HepG2 (cell line): ENCODE results near the gene KLHL21. TPM values are rescaled to one million over a fixed set of nuclear protein-coding genes. Genes with fewer than 3 reads are reported as not detected.
A peak's percentile ranks its signal among the peaks of the same experiment; 100 is the strongest.
"Not testable (repeated sequence)": the region's sequence is repeated elsewhere in the genome, so short reads cannot be mapped to it uniquely, and the experiment has no call there.

Experiments
- ATAC-seq: fragments of 200-7000 bp; cut with Tn5 transposase; 3 replicates; pipeline ENCODE4 v1.9.1; 2020; ENCODE audit warnings: mild to moderate bottlenecking, moderate library complexity
- BruUV-seq: library from RNA; stranded (reverse); fragments of 400-500 nt; replicated peaks from 2 replicates; lab custom pipeline; 2021; lab: Mats Ljungman, UMichigan
- CTCF ChIA-PET: fragments of 300-600 bp; formaldehyde crosslinking; extraction: SDS; loops from one replicate; lab custom pipeline; 2021; ENCODE audit warnings: low total read pairs, inconsistent platforms, low intra/inter-chr PET ratio; lab: Yijun Ruan, JAX
- POLR2A ChIA-PET: fragments of 350-600 bp; sonication (Branson Sonifier 250); formaldehyde crosslinking; loops from one replicate; lab custom pipeline; 2020; ENCODE audit warnings: antibody characterized with exemption, inconsistent platforms; lab: Yijun Ruan, JAX
- DNase-seq: peaks from one replicate; pipeline ENCODE4 v3.0.0-alpha.2; 2015; ENCODE audit warnings: low spot score
- FAIRE-seq: peaks from 3 replicates; lab custom pipeline; 2011; peaks lifted over from hg19 to GRCh38; lab: Jason Lieb, UNC
- H2AFZ ChIP-seq: one replicate; pipeline ENCODE4 v1.6.1; 2011; ENCODE audit warnings: low read length, inconsistent platforms
- H3K27ac ChIP-seq: fragments of 300-600 bp; 3 replicates; pipeline ENCODE4 v1.8.0; 2011; ENCODE audit warnings: mixed run types, mild to moderate bottlenecking, mixed read lengths, low read length, inconsistent platforms; ENCODE audit not compliant: insufficient read depth; ENCODE audit errors: extremely low read length
- H3K27me3 ChIP-seq, 2 experiments: fragments of 200-600 bp in 1 of 2; 2 replicates in 1 of 2; 3 replicates in 1 of 2; pipeline versions ENCODE4 v1.6.0 to v1.8.0; 2011; ENCODE audit warnings: low read length in 2 of 2, mild to moderate bottlenecking in 2 of 2, moderate library complexity in 2 of 2, inconsistent platforms in 1 of 2; ENCODE audit not compliant: insufficient read depth in 2 of 2, control insufficient read depth in 1 of 2
- H3K36me3 ChIP-seq, 2 experiments: fragments of 200-600 bp in 1 of 2; replicated peaks in 1 of 2; 2 replicates in 1 of 2; 3 replicates in 1 of 2; pipeline versions ENCODE4 v1.5.1 to v1.8.0; 2011; ENCODE audit warnings: low read length in 2 of 2, inconsistent platforms in 1 of 2; ENCODE audit not compliant: insufficient read depth in 2 of 2, control insufficient read depth in 1 of 2
- H3K4me1 ChIP-seq: 2 replicates; pipeline ENCODE4 v1.5.1; 2012; ENCODE audit warnings: low read length, inconsistent platforms; ENCODE audit not compliant: insufficient read depth
- H3K4me2 ChIP-seq: 2 replicates; pipeline ENCODE4 v1.6.0; 2011; ENCODE audit warnings: low read depth, low read length, inconsistent platforms
- H3K4me3 ChIP-seq, 3 experiments: fragments of 200-600 bp in 1 of 3; sonication (generic), shearing (Covaris generic) in 1 of 3; replicated peaks in 1 of 3; 2 replicates each; pipeline ENCODE4 v1.5.1; 2011 to 2016; ENCODE audit warnings: low read length in 3 of 3, inconsistent platforms in 2 of 3, low read depth in 2 of 3, mild to moderate bottlenecking in 2 of 3, control low read depth in 1 of 3, mixed read lengths in 1 of 3; ENCODE audit not compliant: insufficient read depth in 1 of 3
- H3K79me2 ChIP-seq: one replicate; pipeline ENCODE4 v1.6.1; 2011; ENCODE audit warnings: low read length, inconsistent platforms; ENCODE audit not compliant: insufficient read depth
- H3K9ac ChIP-seq: 2 replicates; pipeline ENCODE4 v1.6.0; 2011; ENCODE audit warnings: mild to moderate bottlenecking, low read depth, low read length, inconsistent platforms; ENCODE audit not compliant: insufficient read depth
- H3K9me3 ChIP-seq: 2 replicates; pipeline ENCODE4 v1.5.1; 2012; ENCODE audit warnings: mild to moderate bottlenecking, low read length
- H4K20me1 ChIP-seq: 2 replicates; pipeline ENCODE4 v1.6.0; 2011; ENCODE audit warnings: inconsistent platforms, mild to moderate bottlenecking, low read length, moderate library complexity; ENCODE audit not compliant: insufficient read depth
- AGO2 ChIP-seq: fragments of 200-400 bp; formaldehyde crosslinking; optimal IDR thresholded peaks from 2 replicates; pipeline ENCODE3; 2017; ENCODE audit warnings: mild to moderate bottlenecking, low read depth, low read length, moderate library complexity
- POLR2A ChIP-seq, 2 experiments: IDR thresholded peaks; 2 replicates each; pipeline ENCODE4 v1.6.1; 2011; ENCODE audit warnings: low read depth in 2 of 2, low read length in 2 of 2, mild to moderate bottlenecking in 1 of 2, moderate library complexity in 1 of 2; ENCODE audit not compliant: insufficient read depth in 1 of 2
- RBFOX2 ChIP-seq: fragments of 200-400 bp; formaldehyde crosslinking; IDR thresholded peaks from 2 replicates; pipeline ENCODE4 v1.6.1; 2017; ENCODE audit warnings: low read depth, mild to moderate bottlenecking, low read length
- YEATS4 ChIP-seq: sonication (generic); formaldehyde crosslinking; IDR thresholded peaks from 2 replicates; pipeline ENCODE4 v1.4.0; 2020; ENCODE audit warnings: missing genetic modification reagents, borderline replicate concordance
- ZBTB38 ChIP-seq: sonication (generic); formaldehyde crosslinking; IDR thresholded peaks from 2 replicates; pipeline ENCODE4 v1.5.1; 2020; ENCODE audit warnings: mild to moderate bottlenecking, missing genetic modification reagents
- ZNF577 ChIP-seq: sonication (generic); formaldehyde crosslinking; IDR thresholded peaks from 2 replicates; pipeline ENCODE4 v1.4.0; 2020; ENCODE audit warnings: mild to moderate bottlenecking, low read depth, missing genetic modification reagents, borderline replicate concordance
- ZNF605 ChIP-seq: sonication (generic); formaldehyde crosslinking; IDR thresholded peaks from 2 replicates; pipeline ENCODE4 v1.8.0; 2022; ENCODE audit warnings: mild to moderate bottlenecking, missing genetic modification reagents
- WGBS: methylation state at CpG from one replicate; pipeline ENCODE4 v1.1.6; 2017; ENCODE audit warnings: low lambda C conversion rate; 5-methylcytosine and 5-hydroxymethylcytosine counted together
- in situ Hi-C: cut with HindIII; loops from 2 replicates; pipeline ENCODE4 v1.10.0; 2017; ENCODE audit warnings: low pct_unique_long_range_greater_than_20kb; ENCODE audit not compliant: extremely low pct_ligation_motif_present
- intact Hi-C: fragments of 100-400 bp; cut with micrococcal nuclease; formaldehyde crosslinking; loops from one replicate; pipeline ENCODE4 v1.10.0; 2022; ENCODE audit not compliant: unreplicated experiment
- polyA plus RNA-seq, 8 experiments: library from polyadenylated mRNA; depleted of rRNA in 3 of 8; stranded (reverse) in 7 of 8; unstranded in 1 of 8; fragments of >200 nt; fragmentation: Illumina TruSeq in 4 of 8; extraction: Trizol in 4 of 8; gene quantifications; 2 replicates each; pipeline versions ENCODE4 v1.2.1 to v1.2.3, GENCODE V29; 2011 to 2016; ENCODE audit warnings: low read depth in 4 of 8, missing spikeins in 1 of 8, mixed read lengths in 1 of 8; ENCODE audit not compliant: insufficient read depth in 1 of 8
- total RNA-seq, 5 experiments: library from RNA; depleted of rRNA; stranded (reverse); fragments of >200 nt; fragmentation: Illumina TruSeq; extraction: Trizol; gene quantifications; 2 replicates each; pipeline ENCODE4 v1.2.3, GENCODE V29; 2016; ENCODE audit warnings: low read depth in 1 of 5
- TF ChIP-seq, protein P1 (sequence below): sonication (generic); formaldehyde crosslinking; IDR thresholded peaks from 2 replicates; pipeline ENCODE4 v1.5.0; 2020; ENCODE audit warnings: mild to moderate bottlenecking, missing genetic modification reagents
- TF ChIP-seq, protein P2 (sequence below): sonication (generic); formaldehyde crosslinking; IDR thresholded peaks from 2 replicates; pipeline ENCODE4 v1.4.0; 2020; ENCODE audit warnings: missing genetic modification reagents
- TF ChIP-seq, protein P3 (sequence below): IDR thresholded peaks from 2 replicates; pipeline ENCODE4 v1.6.1; 2016; ENCODE audit warnings: mild to moderate bottlenecking

The KLHL21 gene
- total and polyA plus RNA-seq, 2 of the 13 experiments (the other 11 are each of a cell fraction or from before 2014, with no cell fraction given): 14.8 to 25.0 TPM

DNA sequence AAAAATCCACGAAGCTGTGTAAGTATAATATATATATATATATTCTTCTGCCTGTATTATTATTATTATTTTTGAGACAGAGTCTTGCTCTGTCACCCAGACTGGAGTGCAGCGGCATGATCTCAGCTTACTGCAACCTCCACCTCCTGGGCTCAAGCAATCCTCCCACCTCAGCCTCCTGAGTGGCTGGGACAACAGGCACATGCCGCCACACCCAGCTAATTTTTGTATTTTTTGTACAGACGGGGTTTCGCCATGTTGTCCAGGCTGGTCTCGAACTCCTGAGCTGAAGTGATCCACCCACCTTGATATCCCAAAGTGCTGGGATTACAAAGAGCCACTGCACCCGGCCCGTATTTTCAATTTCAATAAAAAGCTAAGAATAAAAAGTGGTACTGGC lies 2.7 kb downstream of the KLHL21 start:
- Histone ChIP-seq H4K20me1 (peaks cover 57% of the 10 kb centered on the region), H3K27ac (peak overlapping the region; percentile 100), H3K9ac (peak overlapping the region; percentile 87; the same call in 1 of the 2 replicates), H3K79me2 (peaks cover 59% of the 10 kb centered on the region), H3K4me2 (peak overlapping the region; percentile 97), H3K36me3 (peaks cover 23 to 45% of the 10 kb centered on the region in 2 experiments), H3K4me1 (peaks cover 46% of the 10 kb centered on the region), H3K4me3 (peak overlapping the region; percentile 77 to 93 (median 92))
- POLR2A ChIA-PET: interaction anchor here (1.3 to 7.1 kb wide), 6 partner anchors 8 to 46 kb away, joined by 5 to 113 read pairs (median 22); partner anchors contain the start of genes NOL9, PHF13, TAS1R1 and ZBTB48
- 48% methylated on average over 8 of the region's 8 CpGs for WGBS
- TF ChIP-seq, protein P1, sequence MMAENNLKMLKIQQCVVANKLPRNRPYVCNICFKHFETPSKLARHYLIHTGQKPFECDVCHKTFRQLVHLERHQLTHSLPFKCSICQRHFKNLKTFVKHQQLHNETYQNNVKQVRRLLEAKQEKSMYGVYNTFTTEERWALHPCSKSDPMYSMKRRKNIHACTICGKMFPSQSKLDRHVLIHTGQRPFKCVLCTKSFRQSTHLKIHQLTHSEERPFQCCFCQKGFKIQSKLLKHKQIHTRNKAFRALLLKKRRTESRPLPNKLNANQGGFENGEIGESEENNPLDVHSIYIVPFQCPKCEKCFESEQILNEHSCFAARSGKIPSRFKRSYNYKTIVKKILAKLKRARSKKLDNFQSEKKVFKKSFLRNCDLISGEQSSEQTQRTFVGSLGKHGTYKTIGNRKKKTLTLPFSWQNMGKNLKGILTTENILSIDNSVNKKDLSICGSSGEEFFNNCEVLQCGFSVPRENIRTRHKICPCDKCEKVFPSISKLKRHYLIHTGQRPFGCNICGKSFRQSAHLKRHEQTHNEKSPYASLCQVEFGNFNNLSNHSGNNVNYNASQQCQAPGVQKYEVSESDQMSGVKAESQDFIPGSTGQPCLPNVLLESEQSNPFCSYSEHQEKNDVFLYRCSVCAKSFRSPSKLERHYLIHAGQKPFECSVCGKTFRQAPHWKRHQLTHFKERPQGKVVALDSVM (CRISPR knock-in tag): peak; percentile 70
- TF ChIP-seq ZNF605 (CRISPR knock-in tag): 0 out of 2 replicates have a peak, but pooled peaks have one; percentile 4
- BruUV-seq, in situ Hi-C loops, ATAC-seq, H3K9me3 ChIP-seq, H3K27me3 ChIP-seq, FAIRE-seq, DNase-seq, CTCF ChIA-PET, H2AFZ ChIP-seq: not testable (repeated sequence)
- intact Hi-C loops: loop anchor here (2.0 kb wide), 1 partner anchor 21 kb away; the partner anchor contains the start of gene ZBTB48

DNA sequence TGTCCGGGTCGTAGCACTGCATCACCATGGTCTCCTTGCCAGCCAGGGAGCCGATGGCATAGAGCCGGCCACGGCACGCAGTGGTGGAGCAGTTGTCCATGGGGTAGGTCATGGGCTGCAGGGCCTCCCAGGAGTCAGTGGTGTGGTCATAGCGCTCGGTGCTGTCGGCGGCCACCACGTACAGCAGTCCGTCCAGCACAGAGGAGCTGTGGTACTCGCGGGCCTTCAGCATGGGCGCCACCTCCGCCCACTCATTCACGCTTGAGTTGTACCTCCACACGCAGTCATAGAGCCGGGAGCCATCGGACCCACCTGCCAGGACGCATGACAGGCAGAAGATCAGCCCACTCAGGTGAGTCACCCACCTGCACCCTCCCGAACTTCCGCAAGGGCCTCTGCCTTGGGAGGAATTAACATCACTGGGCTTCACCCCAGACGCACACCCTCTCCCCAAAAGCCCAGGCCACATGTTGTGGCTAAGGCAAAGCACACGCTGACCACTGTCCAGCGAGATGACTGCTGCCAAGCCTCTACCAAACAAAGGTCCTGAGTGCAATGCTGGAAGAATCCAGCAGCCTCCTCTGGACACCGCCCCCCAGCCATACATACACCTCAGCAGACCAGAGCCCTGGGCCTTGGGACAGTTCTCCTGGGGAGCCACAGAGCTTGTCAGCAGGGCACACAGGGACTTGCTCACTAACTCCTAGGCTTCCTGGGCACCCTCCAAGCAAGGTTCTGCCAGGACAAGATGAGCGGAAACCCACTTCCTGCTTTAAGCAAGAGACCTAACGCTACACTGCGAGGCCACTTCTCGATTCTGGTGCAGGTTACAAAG lies 3.3 kb downstream of the KLHL21 start:
- Histone ChIP-seq H3K4me3 (peak overlapping the region; percentile 41 to 93 (median 92); a peak in 5 of 6 replicates), H3K36me3 (peaks cover 23 to 50% of the 10 kb centered on the region in 2 experiments), H3K9me3 (no peaks in the 10 kb centered on the region), H3K9ac (peak overlapping the region; percentile 87; the same call in 1 of the 2 replicates), H3K79me2 (peaks cover 60% of the 10 kb centered on the region), H2AFZ (no peak overlapping the region), H3K27me3 (no peaks in the 10 kb centered on the region; a peak in 1 of 5 replicates), H3K4me2 (peak overlapping the region; percentile 97), H3K27ac (peak overlapping the region; percentile 27), H3K4me1 (peaks cover 40% of the 10 kb centered on the region), H4K20me1 (peaks cover 58% of the 10 kb centered on the region)
- WGBS: 88% methylated on average over 16 of the region's 31 CpGs
- FAIRE-seq (no peak), ATAC-seq (no peak), DNase-seq (no peak)
- BruUV-seq: no TSS peak
- in situ Hi-C loops (no loop called here), intact Hi-C loops (no loop called here)
- CTCF ChIA-PET: no interaction called here
- POLR2A ChIA-PET: interaction anchor here (1.3 to 7.1 kb wide), 4 partner anchors 10 to 18 kb away, joined by 5 to 113 read pairs (median 34); partner anchors contain the start of genes PHF13 and ZBTB48
- TF ChIP-seq RBFOX2 (peak; percentile 62; the same call in 1 of the 2 replicates), POLR2A (IDR thresholded peaks at IDR 0.05; ENCODE audit: insufficient read depth in 1 of 2, low read depth in 2 of 2, low read length in 2 of 2) (peak in 1 of 2 experiments; percentile 34; a peak in 1 of 4 replicates), AGO2 (peak; percentile 85), ZNF577 (no peak), YEATS4 (CRISPR knock-in tag) (no peak), ZBTB38 (peak; percentile 79)
- TF ChIP-seq, protein P2, sequence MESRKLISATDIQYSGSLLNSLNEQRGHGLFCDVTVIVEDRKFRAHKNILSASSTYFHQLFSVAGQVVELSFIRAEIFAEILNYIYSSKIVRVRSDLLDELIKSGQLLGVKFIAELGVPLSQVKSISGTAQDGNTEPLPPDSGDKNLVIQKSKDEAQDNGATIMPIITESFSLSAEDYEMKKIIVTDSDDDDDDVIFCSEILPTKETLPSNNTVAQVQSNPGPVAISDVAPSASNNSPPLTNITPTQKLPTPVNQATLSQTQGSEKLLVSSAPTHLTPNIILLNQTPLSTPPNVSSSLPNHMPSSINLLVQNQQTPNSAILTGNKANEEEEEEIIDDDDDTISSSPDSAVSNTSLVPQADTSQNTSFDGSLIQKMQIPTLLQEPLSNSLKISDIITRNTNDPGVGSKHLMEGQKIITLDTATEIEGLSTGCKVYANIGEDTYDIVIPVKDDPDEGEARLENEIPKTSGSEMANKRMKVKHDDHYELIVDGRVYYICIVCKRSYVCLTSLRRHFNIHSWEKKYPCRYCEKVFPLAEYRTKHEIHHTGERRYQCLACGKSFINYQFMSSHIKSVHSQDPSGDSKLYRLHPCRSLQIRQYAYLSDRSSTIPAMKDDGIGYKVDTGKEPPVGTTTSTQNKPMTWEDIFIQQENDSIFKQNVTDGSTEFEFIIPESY: peak; percentile 73; the same call in 1 of the 2 replicates
- TF ChIP-seq, protein P3, sequence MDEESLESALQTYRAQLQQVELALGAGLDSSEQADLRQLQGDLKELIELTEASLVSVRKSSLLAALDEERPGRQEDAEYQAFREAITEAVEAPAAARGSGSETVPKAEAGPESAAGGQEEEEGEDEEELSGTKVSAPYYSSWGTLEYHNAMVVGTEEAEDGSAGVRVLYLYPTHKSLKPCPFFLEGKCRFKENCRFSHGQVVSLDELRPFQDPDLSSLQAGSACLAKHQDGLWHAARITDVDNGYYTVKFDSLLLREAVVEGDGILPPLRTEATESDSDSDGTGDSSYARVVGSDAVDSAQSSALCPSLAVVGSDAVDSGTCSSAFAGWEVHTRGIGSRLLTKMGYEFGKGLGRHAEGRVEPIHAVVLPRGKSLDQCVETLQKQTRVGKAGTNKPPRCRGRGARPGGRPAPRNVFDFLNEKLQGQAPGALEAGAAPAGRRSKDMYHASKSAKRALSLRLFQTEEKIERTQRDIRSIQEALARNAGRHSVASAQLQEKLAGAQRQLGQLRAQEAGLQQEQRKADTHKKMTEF (CRISPR knock-in tag): no peak
